Stimulated activated CD4-positive, alpha-beta T cell treated with anti-CD3 and anti-CD28 coated beads, Interleukin-4, amount 100 ng/mL, for 48 hours (primary cell): ENCODE data around the gene MUC5B.
"Not testable (repeated sequence)": the region's sequence is repeated elsewhere in the genome, so short reads cannot be mapped to it uniquely, and the experiment has no call there.

Experiments
- DNase-seq, 2 donors: peaks; one replicate each; pipeline ENCODE4 v3.0.0-alpha.2; 2020; ENCODE audit warnings: low read depth in 2 of 2

The MUC5B gene

GRCh38 chr11:1203505-1204271, 19.2 kb upstream of the MUC5B start:
- no peak for DNase-seq

DNA sequence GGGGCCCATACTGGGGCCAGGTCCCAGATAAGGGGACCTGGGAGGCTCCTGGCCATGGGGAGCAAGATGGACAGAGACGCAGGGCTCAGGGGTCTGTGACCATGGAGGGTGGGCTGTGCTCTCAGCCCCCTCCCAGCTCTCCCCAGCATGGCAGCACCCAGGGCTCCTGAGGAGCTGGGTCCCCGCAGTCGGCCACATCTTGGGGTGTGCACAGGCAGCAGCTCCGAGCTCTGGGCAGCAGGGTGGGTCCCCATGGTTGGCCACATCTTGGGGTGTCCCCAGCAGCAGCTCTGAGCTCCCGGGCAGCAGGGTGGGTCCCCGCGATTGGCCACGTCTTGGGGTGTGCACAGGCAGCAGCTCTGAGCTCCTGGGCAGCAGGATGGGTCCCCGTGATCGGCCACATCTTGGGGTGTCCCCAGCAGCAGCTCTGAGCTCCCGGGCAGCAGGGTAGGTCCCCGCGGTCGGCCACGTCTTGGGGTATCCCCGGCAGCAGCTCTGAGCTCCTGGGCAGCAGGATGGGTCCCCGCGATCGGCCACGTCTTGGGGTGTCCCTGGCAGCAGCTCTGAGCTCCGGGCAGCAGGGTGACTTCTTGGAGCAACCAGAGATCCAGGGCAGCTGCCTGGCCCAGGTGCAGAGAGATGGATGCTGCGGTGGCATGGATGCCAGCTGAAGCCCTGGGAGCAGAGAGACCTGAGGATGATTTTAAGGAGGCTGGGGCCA, 18.3 kb upstream of the MUC5B start:
- no peak for DNase-seq

DNA sequence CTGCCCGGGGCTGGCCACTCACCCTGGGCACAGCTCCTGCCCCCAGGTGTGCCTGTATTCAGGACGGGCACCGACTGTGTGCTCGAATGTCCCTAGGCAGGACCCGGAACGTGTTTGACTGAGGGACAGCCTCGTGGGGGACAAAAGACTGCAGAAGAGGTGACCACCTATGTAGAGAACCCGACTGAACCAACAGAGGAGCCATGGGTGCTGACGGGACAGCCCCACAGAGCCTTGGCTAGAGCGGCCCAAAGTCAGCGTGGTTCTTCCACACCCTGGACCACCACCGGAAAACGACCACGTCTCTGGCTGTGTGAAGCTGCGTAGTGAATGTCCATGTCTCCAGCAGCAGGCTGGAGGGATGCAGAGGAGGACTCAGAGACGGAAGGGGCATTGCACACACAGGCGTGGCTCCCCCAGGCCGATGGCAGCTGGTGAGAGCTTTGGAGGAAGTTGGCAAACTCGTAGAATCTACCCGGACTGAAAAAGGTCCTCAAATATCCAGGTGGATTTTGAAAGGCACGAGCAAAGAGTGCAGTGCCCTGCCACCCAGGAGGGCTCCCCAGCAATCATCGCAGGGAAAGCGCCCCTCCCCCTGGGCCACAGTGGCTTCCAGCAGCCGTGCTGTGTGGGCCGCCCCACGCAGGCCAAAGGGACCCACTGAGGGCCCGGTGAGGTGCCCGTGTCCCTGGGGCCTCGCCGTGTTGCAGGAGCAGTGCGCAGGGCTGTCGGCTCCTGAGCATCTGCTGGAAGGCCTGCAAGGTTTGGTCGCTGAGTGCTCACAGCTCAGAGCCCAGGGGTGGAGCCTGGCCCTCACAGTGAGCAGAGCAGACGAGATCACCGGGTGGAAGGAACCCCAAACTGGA, 17.5 kb upstream of the MUC5B start:
- no peak for DNase-seq

DNA sequence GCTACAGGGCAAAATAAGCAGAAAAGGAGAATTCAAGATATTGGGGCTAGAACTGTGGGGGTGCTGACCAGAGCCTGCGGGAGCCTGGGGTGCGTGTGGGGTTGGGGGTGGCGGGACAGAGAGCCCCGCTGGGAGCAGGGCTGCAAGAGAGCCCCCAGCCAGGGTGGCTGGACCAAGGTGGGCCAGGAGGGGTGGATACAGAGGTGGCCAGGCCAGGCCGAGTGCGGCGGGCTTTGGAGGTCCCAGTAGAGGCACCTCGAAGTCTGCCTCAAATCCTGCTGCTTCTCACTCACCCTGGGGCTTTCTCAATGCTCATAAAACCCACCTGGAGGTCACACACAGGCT, 16.9 kb upstream of the MUC5B start:
- DNase-seq: no peak

DNA sequence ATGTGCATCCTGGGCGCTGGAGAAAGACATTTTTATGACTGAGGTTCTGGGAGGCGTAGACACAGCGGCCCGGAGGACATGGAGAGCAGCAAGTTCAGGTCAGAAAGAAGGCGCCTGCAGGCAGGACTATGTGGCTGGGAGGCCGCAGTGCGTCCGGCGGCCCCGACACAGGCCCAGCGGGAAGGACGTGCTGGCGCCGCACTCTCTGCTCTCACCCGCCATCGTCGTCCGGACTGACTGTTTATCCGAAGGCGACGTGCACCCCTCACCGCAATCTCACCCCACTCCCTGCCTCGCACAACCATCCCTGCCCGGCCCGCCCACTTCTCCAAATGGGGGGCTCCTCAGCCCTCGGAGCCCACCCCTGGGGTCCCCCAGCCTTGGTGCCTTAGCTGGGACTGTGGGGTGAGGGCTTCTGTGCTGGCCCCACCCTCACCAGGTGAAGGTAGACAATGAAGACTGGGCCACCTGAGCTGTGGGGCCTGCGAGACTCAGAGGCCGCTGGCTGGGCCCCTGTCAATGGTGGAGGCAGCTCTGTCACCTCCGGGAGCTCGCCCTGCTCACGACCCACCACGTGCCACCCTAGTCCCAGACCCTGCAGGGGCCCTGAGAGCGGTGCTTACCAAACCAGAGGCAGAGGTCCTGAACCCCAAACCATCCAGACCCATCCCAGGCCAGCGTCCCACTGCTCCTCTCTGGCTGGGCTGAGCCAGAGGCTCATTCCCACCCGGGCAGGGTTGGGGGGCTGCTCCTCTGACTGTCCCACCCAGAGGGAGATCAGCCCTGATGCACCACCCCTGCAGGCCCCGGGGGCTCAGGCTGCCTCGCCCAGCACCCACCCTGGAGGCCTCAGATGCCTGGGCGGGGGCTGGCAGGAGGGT, 16.2 kb upstream of the MUC5B start:
- no peak for DNase-seq

GRCh38 chr11:1207401-1208143, 15.3 kb upstream of the MUC5B start:
- no peak for DNase-seq

GRCh38 chr11:1208144-1208393, 14.8 kb upstream of the MUC5B start:
- DNase-seq: no peak

GRCh38 chr11:1208394-1209261, 14.2 kb upstream of the MUC5B start:
- no peak for DNase-seq

GRCh38 chr11:1209371-1210057, 13.4 kb upstream of the MUC5B start:
- DNase-seq: no peak

DNA sequence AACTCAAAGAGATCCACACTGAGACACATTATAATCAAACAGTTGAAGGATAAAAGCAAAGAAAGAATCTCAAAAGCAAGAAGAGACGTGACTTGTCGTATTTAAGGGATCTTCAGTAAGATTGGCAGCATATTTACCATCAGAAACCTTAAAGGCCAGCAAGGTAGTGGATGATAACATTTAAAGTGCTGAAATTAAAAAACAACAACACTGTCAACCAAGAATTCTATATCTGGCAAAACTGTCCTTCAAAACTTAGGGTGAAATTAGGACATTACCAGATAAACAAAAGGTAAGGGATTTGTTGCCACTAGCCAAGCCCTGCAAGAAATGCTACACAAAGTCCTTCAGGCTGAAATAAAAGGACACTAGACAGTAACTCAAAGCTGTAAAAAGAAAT, 11.0 kb upstream of the MUC5B start:
- DNase-seq: no peak

GRCh38 chr11:1215826-1216225, 7.0 kb upstream of the MUC5B start:
- DNase-seq: not testable (repeated sequence)

DNA sequence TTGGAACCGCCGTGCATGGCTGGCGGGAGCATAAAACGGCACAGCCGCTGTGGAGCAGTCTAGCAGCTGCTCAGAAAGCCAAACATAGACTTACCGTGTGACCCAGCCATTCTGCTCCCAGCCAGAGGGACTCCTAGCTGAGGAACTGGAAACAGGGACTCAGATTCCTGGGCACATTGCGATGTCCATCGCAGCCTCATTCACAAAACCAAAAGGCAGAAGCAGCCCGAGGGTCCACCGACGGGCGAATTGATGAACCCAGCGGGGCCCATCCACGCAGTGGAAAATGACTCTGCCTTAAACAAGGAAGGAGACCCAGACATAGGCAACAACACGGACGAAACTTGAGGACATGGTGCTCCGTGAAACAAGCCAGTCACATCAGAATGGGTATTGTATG, 5.7 kb upstream of the MUC5B start:
- DNase-seq: no peak

DNA sequence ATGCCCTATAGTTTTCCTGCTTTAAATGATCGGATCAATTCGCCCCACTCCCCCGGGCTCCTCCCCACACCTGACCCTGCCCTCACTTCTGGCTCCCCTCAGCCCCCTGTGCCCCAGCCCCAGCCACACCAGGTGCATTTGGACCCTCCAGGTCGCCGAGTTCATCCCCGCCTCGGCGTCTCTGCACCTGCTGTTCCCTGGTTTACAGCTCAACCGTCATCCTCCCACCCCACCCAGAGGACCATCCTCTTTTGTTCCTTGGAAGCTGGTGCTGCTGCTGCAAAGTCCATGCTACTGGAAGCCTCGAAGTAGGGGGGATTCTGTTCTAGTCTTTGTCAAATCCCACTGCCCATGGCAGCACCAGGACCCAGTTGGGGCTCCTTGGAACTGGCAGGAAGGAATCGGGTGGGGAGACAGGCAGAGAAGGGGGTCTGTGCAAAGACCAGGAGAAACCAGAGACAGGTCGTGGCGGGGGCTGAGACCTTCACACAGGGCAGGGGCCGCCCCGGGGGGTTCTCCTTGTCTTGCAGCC, 4.5 kb upstream of the MUC5B start:
- no peak for DNase-seq

DNA sequence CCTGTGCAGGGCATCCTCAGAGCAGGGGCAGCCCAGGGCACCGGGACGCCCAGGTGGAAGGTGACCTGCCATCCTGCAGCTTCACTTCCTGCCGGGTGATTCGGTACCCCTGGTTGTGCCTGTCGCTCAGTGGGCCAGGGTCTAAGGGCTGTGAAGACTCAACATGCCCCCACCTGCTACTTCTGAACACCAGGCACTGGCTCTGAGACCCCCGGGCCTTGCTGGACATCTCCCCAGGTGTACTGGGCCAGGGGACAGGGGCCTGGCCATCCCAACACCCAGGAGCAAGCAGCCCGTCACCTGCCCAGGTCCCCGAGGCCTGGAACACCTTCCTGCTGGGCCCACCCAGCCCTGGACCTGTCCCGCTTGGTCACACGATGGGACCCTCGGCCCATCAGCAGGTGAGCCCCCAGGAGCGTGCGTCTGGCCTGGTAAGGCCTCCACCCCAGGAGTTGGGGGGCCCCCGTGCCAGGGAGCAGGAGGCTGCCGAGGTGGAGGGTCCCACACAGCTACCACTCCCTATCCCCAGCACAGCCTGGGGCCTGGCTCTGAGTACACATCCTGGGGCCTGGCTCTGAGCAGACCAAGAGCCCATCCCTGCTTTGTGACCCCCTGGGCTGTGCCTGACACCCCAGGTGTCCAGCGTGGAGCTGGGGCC, 3.9 kb upstream of the MUC5B start:
- DNase-seq: no peak

- no peak for DNase-seq
Measured at GRCh38 chr11:1219446-1219833, 3.4 kb upstream of the MUC5B start.

GRCh38 chr11:1219834-1220815, 2.7 kb upstream of the MUC5B start:
- no peak for DNase-seq

GRCh38 chr11:1220941-1221721, 1.7 kb upstream of the MUC5B start:
- DNase-seq: no peak
